ENCODE measurements around the gene MAP4K3.
A peak's percentile ranks its signal among the peaks of the same experiment; 100 is the strongest.

Gene MAP4K3

GRCh38 chr2:39234754-39235153 lies 202.3 kb downstream of the MAP4K3 start:
- DNase-seq, result no peak

GRCh38 chr2:39232141-39232540 lies 204.9 kb downstream of the MAP4K3 start:
- DNase-seq, result no peak

GRCh38 chr2:39228413-39229209 lies 208.5 kb downstream of the MAP4K3 start:
- peak; percentile 38 for DNase-seq

GRCh38 chr2:39227628-39228412 lies 209.3 kb downstream of the MAP4K3 start:
- DNase-seq, result peak; percentile 88

- DNase-seq, result no peak
Observed at GRCh38 chr2:39225567-39225966, 211.5 kb downstream of the MAP4K3 start.

GRCh38 chr2:39223909-39224308 lies 213.2 kb downstream of the MAP4K3 start:
- no peak for DNase-seq

GRCh38 chr2:39221459-39221858 lies 215.6 kb downstream of the MAP4K3 start:
- DNase-seq, result no peak

GRCh38 chr2:39220136-39220535 lies 216.9 kb downstream of the MAP4K3 start:
- DNase-seq, result no peak

- DNase-seq, result no peak
Observed at GRCh38 chr2:39218391-39218790, 218.7 kb downstream of the MAP4K3 start.

GRCh38 chr2:39217192-39217550 lies 219.9 kb downstream of the MAP4K3 start:
- DNase-seq, result no peak

- peak; percentile 74 for DNase-seq
Observed at GRCh38 chr2:39216346-39217191, 220.5 kb downstream of the MAP4K3 start.

- no peak for DNase-seq
Observed at GRCh38 chr2:39215545-39215944, 221.5 kb downstream of the MAP4K3 start.

- DNase-seq, result no peak
Observed at GRCh38 chr2:39213015-39213414, 224.1 kb downstream of the MAP4K3 start.

GRCh38 chr2:39210846-39211245 lies 226.2 kb downstream of the MAP4K3 start:
- DNase-seq, result no peak

GRCh38 chr2:39203382-39203781 lies 233.7 kb downstream of the MAP4K3 start:
- no peak for DNase-seq

- DNase-seq, result no peak
Observed at GRCh38 chr2:39202639-39203369, 234.3 kb downstream of the MAP4K3 start.

Data from stimulated activated CD8-positive, alpha-beta memory T cell treated with anti-CD3 and anti-CD28 coated beads, Interleukin-4, amount 100 ng/mL, for 48 hours (primary cell).